Psoas muscle (tissue), 8 donors: Measurements from ENCODE around the gene SNX2. TPM values are rescaled to one million over a fixed set of nuclear protein-coding genes. Genes with fewer than 3 reads are reported as not detected.

Source experiments
- ATAC-seq, 4 donors: fragments of 200-7000 bp; cut with Tn5 transposase; one replicate each; pipeline ENCODE4 v1.9.1; 2020; ENCODE audit warnings: moderate library complexity in 3 of 4, mild to moderate bottlenecking in 2 of 4
- DNase-seq, 2 donors: peaks; one replicate each; pipeline ENCODE4 v3.0.0-alpha.2; 2020
- H3K27ac ChIP-seq: fragments of 200-600 bp; one replicate; pipeline ENCODE4 v1.8.0; 2022
- H3K27me3 ChIP-seq, 3 donors: fragments of 200-600 bp in 1 of 3; one replicate each; pipeline versions ENCODE4 v1.6.1 to v1.8.0; 2013 to 2022; ENCODE audit warnings: low read length in 2 of 3, mild to moderate bottlenecking in 2 of 3, moderate library complexity in 1 of 3; ENCODE audit not compliant: insufficient read depth in 3 of 3
- H3K36me3 ChIP-seq, 2 donors: fragments of 200-600 bp in 1 of 2; one replicate each; pipeline versions ENCODE4 v1.6.1 to v1.8.0; 2013 to 2022; ENCODE audit warnings: low read depth in 1 of 2, mild to moderate bottlenecking in 1 of 2, moderate library complexity in 1 of 2; ENCODE audit not compliant: insufficient read depth in 1 of 2
- H3K4me1 ChIP-seq: fragments of 200-600 bp; one replicate; pipeline ENCODE4 v1.8.0; 2022
- H3K4me3 ChIP-seq: fragments of 200-600 bp; one replicate; pipeline ENCODE4 v1.8.0; 2022; ENCODE audit warnings: mild to moderate bottlenecking
- H3K9me3 ChIP-seq: fragments of 200-600 bp; one replicate; pipeline ENCODE4 v1.8.0; 2022
- WGBS, 3 donors: extraction: QIAGEN DNeasy Blood & Tissue Kit; methylation state at CpG; one replicate each; pipeline versions ENCODE4 v1.1.6 to v1.1.7; 2013; 5-methylcytosine and 5-hydroxymethylcytosine counted together
- intact Hi-C, 2 donors: fragments of 100-400 bp; cut with DNase I; formaldehyde crosslinking; loops; one replicate each; pipeline versions ENCODE4 v1.11.0 to v1.14.2; 2022
- polyA plus RNA-seq, 3 donors: library from polyadenylated mRNA; stranded (reverse); fragments of 200-250 nt; gene quantifications; one replicate each; pipeline ENCODE4 v1.2.3, GENCODE V29; 2013
- total RNA-seq, 4 donors: library from RNA; stranded (reverse); fragmentation: NEBNext Ultra II Directional in 2 of 4; extraction: Animal tissue kit (Norgen Biotek cat#: 25700) in 2 of 4; gene quantifications; one replicate each; pipeline versions ENCODE4 v1.2.1 to v1.2.4, GENCODE V29; 2021 to 2023
- TF ChIP-seq, protein P1 (sequence below): fragments of 200-600 bp; IDR thresholded peaks from one replicate; pipeline ENCODE4 v1.8.0; 2022; ENCODE audit warnings: antibody characterized with exemption
- donor health status: healthy with polysubstance abuse.
- donor health status: DM: no; HTN: no; CAD: no; lungs with moderate emphysema.
- donor health status: Bipolar disorder and iron deficiency.
- donor health status: healthy.
- donor health status: DM: yes; HTN: yes; CAD: no.
- donor health status: DM: no; HTN: no; CAD: no.
- donor health status: DM: no; HTN: no; CAD: no.
- donor health status: DM: yes; HTN: yes; CAD: no.

The SNX2 gene
- total and polyA plus RNA-seq, 7 donors, result 23.2 to 45.3 (median 35.3) TPM

DNA sequence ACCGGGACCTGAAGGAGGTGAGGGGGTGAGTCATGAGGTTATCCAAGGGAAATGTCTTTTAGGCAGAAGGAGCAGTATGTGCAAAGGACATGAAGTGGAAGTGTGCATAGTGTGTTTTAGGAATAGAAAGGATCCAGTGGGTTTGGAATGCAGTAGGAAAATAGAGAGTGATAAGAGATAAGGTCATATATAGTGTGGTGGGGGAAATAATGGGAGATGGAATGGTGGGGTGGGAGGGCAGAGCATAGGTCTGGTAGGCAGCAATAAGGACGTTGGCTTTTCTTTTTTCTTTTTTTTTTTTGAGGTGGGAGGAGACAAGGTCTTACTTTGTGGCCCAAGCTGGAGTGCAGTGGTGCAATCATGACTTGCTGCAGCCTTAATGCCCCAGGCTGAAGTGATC is 88.4 kb downstream of the SNX2 start:
- TF ChIP-seq, protein P1, sequence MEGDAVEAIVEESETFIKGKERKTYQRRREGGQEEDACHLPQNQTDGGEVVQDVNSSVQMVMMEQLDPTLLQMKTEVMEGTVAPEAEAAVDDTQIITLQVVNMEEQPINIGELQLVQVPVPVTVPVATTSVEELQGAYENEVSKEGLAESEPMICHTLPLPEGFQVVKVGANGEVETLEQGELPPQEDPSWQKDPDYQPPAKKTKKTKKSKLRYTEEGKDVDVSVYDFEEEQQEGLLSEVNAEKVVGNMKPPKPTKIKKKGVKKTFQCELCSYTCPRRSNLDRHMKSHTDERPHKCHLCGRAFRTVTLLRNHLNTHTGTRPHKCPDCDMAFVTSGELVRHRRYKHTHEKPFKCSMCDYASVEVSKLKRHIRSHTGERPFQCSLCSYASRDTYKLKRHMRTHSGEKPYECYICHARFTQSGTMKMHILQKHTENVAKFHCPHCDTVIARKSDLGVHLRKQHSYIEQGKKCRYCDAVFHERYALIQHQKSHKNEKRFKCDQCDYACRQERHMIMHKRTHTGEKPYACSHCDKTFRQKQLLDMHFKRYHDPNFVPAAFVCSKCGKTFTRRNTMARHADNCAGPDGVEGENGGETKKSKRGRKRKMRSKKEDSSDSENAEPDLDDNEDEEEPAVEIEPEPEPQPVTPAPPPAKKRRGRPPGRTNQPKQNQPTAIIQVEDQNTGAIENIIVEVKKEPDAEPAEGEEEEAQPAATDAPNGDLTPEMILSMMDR, result no peak
- no peak for ATAC-seq
- Histone ChIP-seq H3K4me1 (no peaks in the 10 kb centered on the region), H3K4me3 (no peak overlapping the region), H3K36me3 (no peaks in the 10 kb centered on the region), H3K9me3 (no peaks in the 10 kb centered on the region), H3K27me3 (no peaks in the 10 kb centered on the region), H3K27ac (no peak overlapping the region)
- 75 to 86% (median 83%) methylated on average over 2 of the region's 2 CpGs for WGBS, 3 donors
- DNase-seq, result no peak
- intact Hi-C loops, result no loop called here

DNA sequence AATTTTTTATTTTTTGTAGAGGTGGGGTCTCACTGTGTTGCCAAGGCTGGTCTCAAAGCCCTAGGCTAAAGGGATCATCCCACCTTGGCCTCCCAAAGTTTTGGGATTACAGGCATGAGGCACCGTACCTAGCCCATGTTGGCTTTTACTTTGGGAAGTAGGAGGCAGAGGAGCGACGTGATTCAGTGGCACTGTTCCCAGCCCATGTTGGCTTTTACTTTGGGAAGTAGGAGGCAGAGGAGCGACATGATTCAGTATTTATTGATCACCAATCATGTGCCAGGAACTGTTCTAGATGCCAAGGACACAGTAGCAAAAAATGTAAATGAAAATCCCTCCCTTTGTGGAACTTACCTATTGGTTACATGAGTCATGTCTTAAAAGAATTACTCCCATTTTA is 88.8 kb downstream of the SNX2 start:
- Histone ChIP-seq H3K27ac (no peak overlapping the region), H3K27me3 (no peaks in the 10 kb centered on the region), H3K36me3 (no peaks in the 10 kb centered on the region), H3K4me1 (no peaks in the 10 kb centered on the region), H3K4me3 (no peak overlapping the region), H3K9me3 (no peaks in the 10 kb centered on the region)
- 95 to 99% (median 97%) methylated on average over 4 of the region's 4 CpGs for WGBS, 3 donors
- TF ChIP-seq, protein P1, result no peak
- no peak for ATAC-seq
- DNase-seq, result no peak
- intact Hi-C loops, result no loop called here

DNA sequence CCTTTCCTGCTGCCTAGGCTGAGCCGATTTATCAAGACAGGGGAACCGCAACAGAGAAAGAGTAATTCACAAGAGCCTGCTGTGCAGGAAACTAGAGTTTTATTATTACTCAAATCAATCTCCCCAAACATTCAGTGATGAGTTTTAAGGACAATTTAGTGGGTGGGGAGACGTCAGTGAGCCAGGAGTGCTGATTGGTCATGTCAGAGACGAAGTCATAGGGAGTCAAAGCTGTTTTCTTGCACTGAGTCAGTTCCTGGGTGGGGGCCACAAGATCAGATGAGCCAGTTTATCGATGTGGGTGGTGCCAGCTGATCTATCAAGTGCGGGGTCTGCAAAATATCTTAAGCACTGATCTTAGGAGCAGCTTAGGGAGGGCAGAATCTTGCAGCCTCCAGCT is 89.5 kb downstream of the SNX2 start:
- intact Hi-C loops, result no loop called here
- no peaks in the 10 kb centered on the region for H3K36me3 ChIP-seq
- no peaks in the 10 kb centered on the region for H3K9me3 ChIP-seq
- TF ChIP-seq, protein P1, result no peak
- H3K27me3 ChIP-seq, result no peaks in the 10 kb centered on the region
- DNase-seq (no peak), ATAC-seq (no peak)
- WGBS, 3 donors, result 92 to 93% (median 93%) methylated on average over 6 of the region's 6 CpGs
- H3K4me1 ChIP-seq, result no peaks in the 10 kb centered on the region
- H3K27ac ChIP-seq, result no peak overlapping the region
- no peak overlapping the region for H3K4me3 ChIP-seq

DNA sequence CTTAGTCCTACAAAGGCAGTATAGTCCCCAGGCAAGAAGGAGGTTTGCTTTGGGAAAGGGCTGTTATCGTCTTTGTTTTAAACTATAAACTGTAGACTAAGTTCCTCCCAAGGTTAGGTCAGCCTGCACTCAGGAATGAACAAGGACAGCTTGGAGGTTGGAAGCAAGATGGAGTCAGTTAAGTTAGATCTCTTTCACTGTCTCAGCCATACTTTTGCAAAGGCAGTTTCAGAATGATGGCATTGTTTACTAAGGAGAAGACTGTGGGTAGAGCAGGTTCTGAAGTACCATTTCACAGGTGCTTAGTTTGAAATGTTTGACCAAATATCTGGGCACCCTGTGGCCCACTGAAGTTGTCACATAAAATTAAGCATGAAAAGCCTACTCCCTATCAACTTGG is 90.0 kb downstream of the SNX2 start:
- intact Hi-C loops, result no loop called here

More for the DNA sequence above, 90.0 kb downstream of the SNX2 start:
- H3K36me3 ChIP-seq, result no peaks in the 10 kb centered on the region
- no peak overlapping the region for H3K27ac ChIP-seq
- TF ChIP-seq, protein P1, result no peak
- DNase-seq, result no peak
- H3K4me1 ChIP-seq, result no peaks in the 10 kb centered on the region
- 86 to 100% (median 94%) methylated on average over 1 of the region's 1 CpG for WGBS, 3 donors
- no peak for ATAC-seq
- H3K4me3 ChIP-seq, result no peak overlapping the region
- no peaks in the 10 kb centered on the region for H3K9me3 ChIP-seq
- H3K27me3 ChIP-seq, result no peaks in the 10 kb centered on the region
